ENCODE measurements around the gene HOXC4.
"Not testable (repeated sequence)": the region's sequence is repeated elsewhere in the genome, so short reads cannot be mapped to it uniquely, and the experiment has no call there.

The HOXC4 gene

GRCh38 chr12:54095928-54096327 is 42.3 kb downstream of the HOXC4 start:
- not testable (repeated sequence) for DNase-seq

GRCh38 chr12:54098644-54099043 is 45.0 kb downstream of the HOXC4 start:
- not testable (repeated sequence) for DNase-seq

- DNase-seq: not testable (repeated sequence)
Observed at GRCh38 chr12:54100588-54100987, 47.0 kb downstream of the HOXC4 start.

GRCh38 chr12:54102223-54102622 is 48.6 kb downstream of the HOXC4 start:
- not testable (repeated sequence) for DNase-seq

GRCh38 chr12:54103827-54104226 is 50.2 kb downstream of the HOXC4 start:
- DNase-seq: not testable (repeated sequence)
